GM12878 (cell line): Measurements from ENCODE around the gene STRA8. TPM values are rescaled to one million over a fixed set of nuclear protein-coding genes. Genes with fewer than 3 reads are reported as not detected.

ENCODE experiments used
- CHD2 ChIP-seq: IDR thresholded peaks from 2 replicates; pipeline ENCODE4 v1.6.1; 2011; ENCODE audit warnings: low read depth, low read length, improper control_type of control experiment, borderline replicate concordance
- EGR1 ChIP-seq, 2 experiments: IDR thresholded peaks; 1 replicate in 1 of 2; 2 replicates in 1 of 2; pipeline ENCODE4 v1.6.1; 2011 to 2012; ENCODE audit warnings: low read depth in 2 of 2, low read length in 2 of 2, borderline replicate concordance in 1 of 2, mild to moderate bottlenecking in 1 of 2, moderate library complexity in 1 of 2
- IRF4 ChIP-seq: IDR thresholded peaks from 2 replicates; pipeline ENCODE4 v1.6.1; 2011; ENCODE audit warnings: low read depth, low read length
- IRF5 ChIP-seq: fragments of 450-650 bp; IDR thresholded peaks from 2 replicates; pipeline ENCODE4 v1.6.1; 2017; ENCODE audit warnings: borderline replicate concordance
- MTA2 ChIP-seq: fragments of 450-650 bp; IDR thresholded peaks from 2 replicates; pipeline ENCODE4 v1.6.1; 2016; ENCODE audit warnings: low read depth, mild to moderate bottlenecking, moderate library complexity
- MYC ChIP-seq: IDR thresholded peaks from 2 replicates; pipeline ENCODE4 v1.6.1; 2011; ENCODE audit warnings: mild to moderate bottlenecking, low read length, moderate library complexity, inconsistent platforms; ENCODE audit not compliant: insufficient read depth, insufficient replicate concordance, insufficient read length, severe bottlenecking
- NFXL1 ChIP-seq: fragments of 450-650 bp; IDR thresholded peaks from 2 replicates; pipeline ENCODE4 v1.6.1; 2017; ENCODE audit warnings: antibody characterized with exemption, mild to moderate bottlenecking, borderline replicate concordance
- PKNOX1 ChIP-seq: fragments of 450-650 bp; IDR thresholded peaks from 2 replicates; pipeline ENCODE4 v1.6.1; 2016; ENCODE audit warnings: mild to moderate bottlenecking
- SREBF2 ChIP-seq: IDR thresholded peaks from 2 replicates; pipeline ENCODE4 v1.6.1; 2012; ENCODE audit warnings: mild to moderate bottlenecking, low read length
- ZBTB33 ChIP-seq: fragments of 450-650 bp; IDR thresholded peaks from 2 replicates; pipeline ENCODE4 v1.6.1; 2017; ENCODE audit warnings: mild to moderate bottlenecking
- polyA plus RNA-seq, 11 experiments: library from polyadenylated mRNA; depleted of rRNA in 4 of 11; unstranded in 6 of 11; stranded (reverse) in 5 of 11; fragments of >200 nt; fragmentation: Nextera tagmentation in 4 of 11; fragmentation: Illumina TruSeq in 1 of 11; extraction: Ambion mirVana in 4 of 11; extraction: Trizol in 1 of 11; gene quantifications; 1 replicate in 1 of 11; 2 replicates in 10 of 11; pipeline versions ENCODE4 v1.2.1 to v1.2.3, GENCODE V29; 2011 to 2016; ENCODE audit warnings: inconsistent platforms in 2 of 11, missing spikeins in 2 of 11, low read depth in 1 of 11
- total RNA-seq, 4 experiments: library from RNA; depleted of rRNA in 3 of 4; stranded (reverse); fragments of >200 nt in 3 of 4; fragmentation: Illumina TruSeq in 1 of 4; extraction: Trizol in 1 of 4; gene quantifications; 2 replicates each; pipeline versions ENCODE4 v1.2.1 to v1.2.3, GENCODE V29; 2013 to 2021

Gene STRA8
- total and polyA plus RNA-seq, 10 of the 15 experiments (the other 5 are each of a cell fraction or from before 2014, with no cell fraction given), result 0.15 TPM; not detected in 9

- no peak for TF ChIP-seq IRF5
- TF ChIP-seq EGR1 (IDR thresholded peaks at IDR 0.05; ENCODE audit: borderline replicate concordance in 1 of 2, low read depth in 2 of 2, low read length in 2 of 2), result no peak
- TF ChIP-seq ZBTB33, result no peak
- no peak for TF ChIP-seq CHD2
- TF ChIP-seq IRF4, result no peak
- TF ChIP-seq SREBF2, result no peak
- TF ChIP-seq MYC, result no peak
- TF ChIP-seq PKNOX1, result no peak
- no peak for TF ChIP-seq MTA2
- no peak for TF ChIP-seq NFXL1
- TF ChIP-seq, all 136 proteins: peak for 0
These were observed 32.8 kb upstream of the STRA8 start (continued) for GRCh38 chr7:135200821-135201331.
